BJ (cell line): Measurements from ENCODE around the gene APOM. TPM values are rescaled to one million over a fixed set of nuclear protein-coding genes. Genes with fewer than 3 reads are reported as not detected.

ENCODE experiments used
- CTCF ChIA-PET: fragments of 350-600 bp; formaldehyde crosslinking; extraction: SDS; loops from one replicate; lab custom pipeline; 2021; ENCODE audit warnings: antibody characterized with exemption, inconsistent platforms; lab: Yijun Ruan, JAX
- POLR2A ChIA-PET: fragments of 300-600 bp; sonication (Branson Sonifier 250); formaldehyde crosslinking; extraction: SDS; loops from one replicate; lab custom pipeline; 2021; ENCODE audit warnings: antibody characterized with exemption; lab: Charles Lee
- DNase-seq: peaks from one replicate; pipeline ENCODE4 v3.0.0-alpha.2; 2011; ENCODE audit warnings: low read depth
- H3K27me3 ChIP-seq: 2 replicates; pipeline ENCODE4 v1.6.0; 2011; ENCODE audit warnings: low read length; ENCODE audit not compliant: control insufficient read depth, insufficient read depth
- H3K36me3 ChIP-seq: 2 replicates; pipeline ENCODE4 v1.5.1; 2011; ENCODE audit warnings: low read length; ENCODE audit not compliant: control insufficient read depth, insufficient read depth
- H3K4me3 ChIP-seq: 2 replicates; pipeline ENCODE4 v1.5.1; 2011; ENCODE audit warnings: low read depth, mild to moderate bottlenecking, control low read depth, low read length
- CTCF ChIP-seq: IDR thresholded peaks from 2 replicates; pipeline ENCODE4 v1.5.1; 2011; ENCODE audit warnings: low read depth, mild to moderate bottlenecking, control low read depth, inconsistent platforms, low read length, moderate library complexity; ENCODE audit not compliant: insufficient read depth
- polyA plus RNA-seq: library from polyadenylated mRNA; depleted of rRNA; stranded (reverse); fragments of >200 nt; gene quantifications from 2 replicates; pipeline ENCODE4 v1.2.3, GENCODE V29; 2011

APOM gene
- polyA plus RNA-seq, 1 experiment, result 4.8 TPM

GRCh38 chr6:31619805-31620585 lies 35.7 kb upstream of the APOM start:
- peak; percentile 97 for DNase-seq
- no peak for TF ChIP-seq CTCF
- H3K36me3 ChIP-seq, result peaks cover 10% of the 10 kb centered on the region
- ChIA-PET CTCF (interaction anchor here (3.6 kb wide), 1 partner anchor 22 kb away, joined by 18 read pairs; no protein-coding TSS in a partner anchor), POLR2A (no interaction called here)
- no peaks in the 10 kb centered on the region for H3K27me3 ChIP-seq
- H3K4me3 ChIP-seq, result peak overlapping the region; percentile 64

- Histone ChIP-seq H3K4me3 (peak within 1 kb of the TSS; percentile 67), H3K27me3 (no peaks in the 10 kb centered on the region), H3K36me3 (peaks cover 18% of the 10 kb centered on the region)
- ChIA-PET CTCF (interaction anchor here (3.6 kb wide), 1 partner anchor 22 kb away, joined by 18 read pairs; no protein-coding TSS in a partner anchor), POLR2A (no interaction called here)
- DNase-seq, result no peak
- no peak for TF ChIP-seq CTCF
Observed at GRCh38 chr6:31620586-31621319, 34.9 kb upstream of the APOM start, which contains the start of gene PRRC2A. PRRC2A (plus strand) TSS chr6:31620715; CDS start chr6:31622790, 2,075 bp downstream.

GRCh38 chr6:31621320-31621939 lies 34.3 kb upstream of the APOM start:
- Histone ChIP-seq H3K27me3 (no peaks in the 10 kb centered on the region), H3K36me3 (peaks cover 23% of the 10 kb centered on the region), H3K4me3 (peak overlapping the region; percentile 67)
- no peak for TF ChIP-seq CTCF
- CTCF ChIA-PET, result interaction anchor here (1.0 to 3.6 kb wide), 4 partner anchors 13 to 75 kb away, joined by 4 to 18 read pairs (median 5); partner anchors contain the start of gene ATP6V1G2
- POLR2A ChIA-PET, result interaction anchor here (0.6 to 1.1 kb wide), 2 partner anchors 16 to 31 kb away, joined by 3 read pairs; partner anchors contain the start of gene BAG6
- DNase-seq, result no peak

- CTCF ChIA-PET, result interaction anchor here (1.0 to 3.6 kb wide), 5 partner anchors 12 to 128 kb away, joined by 3 to 18 read pairs (median 4); partner anchors contain the start of gene ATP6V1G2
- DNase-seq, result no peak
Observed at GRCh38 chr6:31621991-31622390, 33.7 kb upstream of the APOM start.

More at GRCh38 chr6:31621991-31622390, 33.7 kb upstream of the APOM start:
- H3K36me3 ChIP-seq, result peaks cover 29% of the 10 kb centered on the region
- H3K4me3 ChIP-seq, result peak overlapping the region; percentile 67
- TF ChIP-seq CTCF, result no peak
- H3K27me3 ChIP-seq, result no peaks in the 10 kb centered on the region
- POLR2A ChIA-PET, result interaction anchor here (0.6 to 1.1 kb wide), 2 partner anchors 16 to 30 kb away, joined by 3 read pairs; partner anchors contain the start of gene BAG6
